GM12892 (cell line): ENCODE data around the gene PTPRN2.

Source experiments
- POLR2A ChIP-seq: IDR thresholded peaks from 2 replicates; pipeline ENCODE4 v1.6.1; 2011; ENCODE audit warnings: low read depth, low read length, control low read depth
- TAF1 ChIP-seq: IDR thresholded peaks from 2 replicates; pipeline ENCODE4 v1.6.1; 2011; ENCODE audit warnings: low read depth, mild to moderate bottlenecking, control low read depth, low read length, borderline replicate concordance

- TF ChIP-seq POLR2A: no peak
- TF ChIP-seq TAF1: no peak
These were observed 317.4 kb downstream of the PTPRN2 start for GRCh38 chr7:158270106-158270775.
